ENCODE results near the gene YWHAE.

Gene YWHAE

GRCh38 chr17:1373707-1374237 is 26.2 kb downstream of the YWHAE start:
- DNase-seq = no peak

- DNase-seq = no peak
Observed at GRCh38 chr17:1372618-1373017, 27.4 kb downstream of the YWHAE start.

GRCh38 chr17:1371893-1372590 is 28.0 kb downstream of the YWHAE start:
- no peak for DNase-seq

GRCh38 chr17:1368588-1368987 is 31.4 kb downstream of the YWHAE start:
- DNase-seq = no peak

GRCh38 chr17:1367351-1367745 is 32.7 kb downstream of the YWHAE start:
- DNase-seq = no peak

- DNase-seq = no peak
Observed at GRCh38 chr17:1366234-1366633, 33.8 kb downstream of the YWHAE start.

GRCh38 chr17:1365445-1366039 is 34.5 kb downstream of the YWHAE start:
- peak; percentile 65 for DNase-seq

- DNase-seq = peak; percentile 40
Observed at GRCh38 chr17:1362964-1363363, 37.1 kb downstream of the YWHAE start.

- DNase-seq = peak; percentile 58
Observed at GRCh38 chr17:1362065-1362848, 37.8 kb downstream of the YWHAE start.

- DNase-seq = peak; percentile 47
Observed at GRCh38 chr17:1360975-1361374, 39.0 kb downstream of the YWHAE start.

- DNase-seq = peak; percentile 59
Observed at GRCh38 chr17:1360315-1360714, 39.7 kb downstream of the YWHAE start.

GRCh38 chr17:1354030-1354429 is 46.0 kb downstream of the YWHAE start:
- no peak for DNase-seq

- peak; percentile 34 for DNase-seq
Observed at GRCh38 chr17:1352530-1352929, 47.5 kb downstream of the YWHAE start.

GRCh38 chr17:1351971-1352370 is 48.1 kb downstream of the YWHAE start:
- peak; percentile 43 for DNase-seq

- DNase-seq = no peak
Observed at GRCh38 chr17:1351275-1351674, 48.7 kb downstream of the YWHAE start.

GRCh38 chr17:1347589-1348323 is 52.3 kb downstream of the YWHAE start:
- no peak for DNase-seq

GRCh38 chr17:1344521-1344920 is 55.5 kb downstream of the YWHAE start:
- DNase-seq = no peak

GRCh38 chr17:1343554-1343953 is 56.5 kb downstream of the YWHAE start:
- DNase-seq = no peak

GRCh38 chr17:1340371-1340770 is 59.7 kb downstream of the YWHAE start:
- DNase-seq = no peak

- DNase-seq = no peak
Observed at GRCh38 chr17:1331708-1332107, 68.3 kb downstream of the YWHAE start.

GRCh38 chr17:1329745-1330343 is 70.2 kb downstream of the YWHAE start:
- no peak for DNase-seq

- no peak for DNase-seq
Observed at GRCh38 chr17:1328437-1328836, 71.6 kb downstream of the YWHAE start.

GRCh38 chr17:1325766-1326165 is 74.3 kb downstream of the YWHAE start:
- DNase-seq = no peak
